Iris pigment epithelial cell (primary cell): ENCODE results near the gene UTP14A.
A peak's percentile ranks its signal among the peaks of the same experiment; 100 is the strongest.

Experiments
- DNase-seq: peaks from one replicate; pipeline ENCODE4 v3.0.0-alpha.2; 2011; ENCODE audit warnings: low read depth

Gene UTP14A

GRCh38 chrX:129945131-129945530 is 39.2 kb downstream of the UTP14A start:
- DNase-seq = peak; percentile 24

GRCh38 chrX:129953334-129953648 is 47.3 kb downstream of the UTP14A start:
- DNase-seq = no peak

- no peak for DNase-seq
Measured at GRCh38 chrX:129953881-129954280, 47.9 kb downstream of the UTP14A start.

- DNase-seq = no peak
Measured at GRCh38 chrX:129954804-129955203, 48.8 kb downstream of the UTP14A start.

GRCh38 chrX:129955682-129956081 is 49.7 kb downstream of the UTP14A start:
- DNase-seq = no peak

- no peak for DNase-seq
Measured at GRCh38 chrX:129956145-129956544, 50.2 kb downstream of the UTP14A start.

- DNase-seq = no peak
Measured at GRCh38 chrX:129956765-129957164, 50.8 kb downstream of the UTP14A start.

- DNase-seq = peak; percentile 48
Measured at GRCh38 chrX:129957241-129958082, 51.5 kb downstream of the UTP14A start.

GRCh38 chrX:129958083-129958465 is 52.1 kb downstream of the UTP14A start:
- no peak for DNase-seq

GRCh38 chrX:129958814-129959492 is 53.0 kb downstream of the UTP14A start:
- DNase-seq = no peak

GRCh38 chrX:129959493-129959832 is 53.5 kb downstream of the UTP14A start:
- DNase-seq = peak; percentile 39

- DNase-seq = peak; percentile 13
Measured at GRCh38 chrX:129961180-129962083, 55.5 kb downstream of the UTP14A start.

- no peak for DNase-seq
Measured at GRCh38 chrX:129963729-129964128, 57.8 kb downstream of the UTP14A start.

- no peak for DNase-seq
Measured at GRCh38 chrX:129965166-129965565, 59.2 kb downstream of the UTP14A start.

- DNase-seq = no peak
Measured at GRCh38 chrX:129968968-129969367, 63.0 kb downstream of the UTP14A start.

- DNase-seq = no peak
Measured at GRCh38 chrX:129976441-129976840, 70.5 kb downstream of the UTP14A start.
